Measurements from ENCODE around the gene UTP3. TPM values are rescaled to one million over a fixed set of nuclear protein-coding genes. Genes with fewer than 3 reads are reported as not detected.
A peak's percentile ranks its signal among the peaks of the same experiment; 100 is the strongest.

Gene UTP3
- total RNA-seq, 2 experiments from 2014 or later = 34.0 to 57.8 TPM

DNA sequence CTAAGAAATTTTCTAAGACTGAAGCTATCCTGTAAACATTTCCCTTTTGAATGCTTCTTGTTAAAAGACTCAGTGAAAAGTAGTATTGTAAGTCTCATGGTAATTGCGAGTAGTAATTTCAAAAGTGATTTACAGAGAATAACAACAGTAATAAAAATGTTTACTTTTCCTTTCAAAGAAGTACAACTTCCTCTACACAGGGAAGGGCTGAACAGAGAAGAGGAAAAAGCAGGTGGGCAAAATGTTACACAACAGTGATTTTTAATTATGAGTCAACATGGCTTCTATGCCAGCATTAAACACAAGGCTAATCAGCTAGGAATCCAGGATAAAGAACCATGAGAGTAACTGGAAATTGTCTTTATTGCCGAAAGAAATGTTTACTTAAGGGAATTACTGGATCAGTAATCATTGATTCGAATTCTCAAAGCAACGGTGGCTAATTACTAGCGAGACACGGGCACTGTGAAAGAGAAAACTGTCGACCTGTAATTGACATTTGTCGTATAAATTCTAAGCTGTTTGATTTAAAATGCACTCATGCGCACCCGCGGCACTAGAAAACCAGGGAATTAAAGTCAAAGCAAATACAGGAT lies 15.4 kb downstream of the UTP3 start:
- BruUV-seq (replicated peaks) = TSS peak; percentile 93
- POLR2A ChIA-PET = interaction anchor here (0.6 to 9.7 kb wide), 18 partner anchors 11 to 291 kb away, joined by 3 to 127 read pairs (median 4); partner anchors contain the start of genes JCHAIN and UTP3
- intact Hi-C loops (cut with micrococcal nuclease; ENCODE audit: unreplicated experiment) = loop anchor here (1.0 to 2.0 kb wide), 6 partner anchors 15 to 135 kb away; partner anchors contain the start of genes GRSF1 and UTP3

DNA sequence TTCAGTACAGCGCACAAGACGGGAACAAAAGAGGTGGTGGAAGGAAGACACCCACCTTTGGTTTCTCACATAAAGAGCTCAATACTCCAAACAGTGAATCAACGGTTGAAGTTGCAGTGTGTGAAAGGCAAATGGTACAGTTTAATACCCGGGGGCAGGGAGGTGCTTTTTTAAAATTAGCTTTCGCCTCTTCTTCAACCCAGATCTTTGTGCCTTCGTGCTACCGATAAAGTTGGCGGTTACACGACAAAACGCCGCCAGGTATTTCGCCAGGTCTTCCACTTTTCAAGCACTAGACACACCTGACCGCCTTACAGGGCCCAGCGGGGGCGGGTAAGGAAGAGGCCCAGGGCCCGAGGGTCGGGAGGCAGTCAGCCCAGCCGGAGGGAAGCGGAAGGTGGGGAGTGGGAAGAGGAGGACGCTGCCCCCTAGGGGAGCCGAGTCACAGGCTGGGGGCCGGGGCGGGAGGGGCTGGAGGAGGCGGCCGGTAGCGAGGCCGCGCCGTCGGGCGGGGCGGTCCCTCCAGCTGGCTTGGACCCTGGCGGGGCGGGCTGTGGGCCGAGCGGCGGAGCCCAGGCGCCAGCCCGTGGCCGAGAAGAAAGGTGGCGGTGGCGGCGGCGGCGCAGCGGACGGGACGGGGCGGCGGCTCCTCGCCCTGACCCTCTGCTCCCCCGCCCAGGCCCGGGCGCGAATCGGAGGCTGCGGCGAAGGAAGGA lies 16.0 kb downstream of the UTP3 start:
- intact Hi-C loops (cut with micrococcal nuclease; ENCODE audit: unreplicated experiment) = loop anchor here (1.0 to 2.0 kb wide), 6 partner anchors 16 to 134 kb away; partner anchors contain the start of genes GRSF1 and UTP3
- H3K36me3 ChIP-seq (ENCODE audit: insufficient read depth, low read length) = no peaks in the 10 kb centered on the region
- H3K4me1 ChIP-seq (ENCODE audit: insufficient read depth, low read length, poor library complexity, severe bottlenecking) = peaks cover 30% of the 10 kb centered on the region
- peaks cover 29% of the 10 kb centered on the region; the same call in 1 of the 2 replicates for H3K79me2 ChIP-seq (ENCODE audit: insufficient read depth, low read depth, low read length)
- BruUV-seq (replicated peaks) = no TSS peak
- peak overlapping the region; percentile 90 for H3K4me3 ChIP-seq (ENCODE audit: low read depth, low read length, poor library complexity, severe bottlenecking)
- H3K9me2 ChIP-seq (ENCODE audit: insufficient read depth, low read length) = no peaks in the 10 kb centered on the region
- no peak for TF ChIP-seq EZH2phosphoT487 (IDR thresholded peaks at IDR 0.05; ENCODE audit: borderline replicate concordance, low read depth, low read length)
- TF ChIP-seq, protein P1, sequence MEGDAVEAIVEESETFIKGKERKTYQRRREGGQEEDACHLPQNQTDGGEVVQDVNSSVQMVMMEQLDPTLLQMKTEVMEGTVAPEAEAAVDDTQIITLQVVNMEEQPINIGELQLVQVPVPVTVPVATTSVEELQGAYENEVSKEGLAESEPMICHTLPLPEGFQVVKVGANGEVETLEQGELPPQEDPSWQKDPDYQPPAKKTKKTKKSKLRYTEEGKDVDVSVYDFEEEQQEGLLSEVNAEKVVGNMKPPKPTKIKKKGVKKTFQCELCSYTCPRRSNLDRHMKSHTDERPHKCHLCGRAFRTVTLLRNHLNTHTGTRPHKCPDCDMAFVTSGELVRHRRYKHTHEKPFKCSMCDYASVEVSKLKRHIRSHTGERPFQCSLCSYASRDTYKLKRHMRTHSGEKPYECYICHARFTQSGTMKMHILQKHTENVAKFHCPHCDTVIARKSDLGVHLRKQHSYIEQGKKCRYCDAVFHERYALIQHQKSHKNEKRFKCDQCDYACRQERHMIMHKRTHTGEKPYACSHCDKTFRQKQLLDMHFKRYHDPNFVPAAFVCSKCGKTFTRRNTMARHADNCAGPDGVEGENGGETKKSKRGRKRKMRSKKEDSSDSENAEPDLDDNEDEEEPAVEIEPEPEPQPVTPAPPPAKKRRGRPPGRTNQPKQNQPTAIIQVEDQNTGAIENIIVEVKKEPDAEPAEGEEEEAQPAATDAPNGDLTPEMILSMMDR (conservative IDR thresholded peaks at IDR 0.05; ENCODE audit: low read length) = peak; percentile 71
- H2AFZ ChIP-seq (ENCODE audit: low read length) = peak overlapping the region; percentile 76
- peak overlapping the region; percentile 77 for H3K27ac ChIP-seq (ENCODE audit: low read depth, low read length, poor library complexity, severe bottlenecking)
- no peaks in the 10 kb centered on the region for H3K9me3 ChIP-seq (ENCODE audit: low read length)
- H3K4me2 ChIP-seq (ENCODE audit: low read length) = peak overlapping the region; percentile 89
- DNase-seq (ENCODE audit: low spot score) = peak; percentile 85
- ChIA-PET CTCF (ENCODE audit: unreplicated experiment) (interaction anchor here (0.6 to 3.9 kb wide), 6 partner anchors 14 to 205 kb away, joined by 3 to 18 read pairs (median 6); no protein-coding TSS in a partner anchor), POLR2A (interaction anchor here (0.6 to 9.7 kb wide), 21 partner anchors 10 to 290 kb away, joined by 3 to 127 read pairs (median 4); partner anchors contain the start of genes JCHAIN and UTP3)
- H4K20me1 ChIP-seq (ENCODE audit: insufficient read depth, low read length) = no peaks in the 10 kb centered on the region

More for the DNA sequence above, 15.4 kb downstream of the UTP3 start:
- peak overlapping the region; percentile 76 for H2AFZ ChIP-seq (ENCODE audit: low read length)
- no peaks in the 10 kb centered on the region for H3K9me2 ChIP-seq (ENCODE audit: insufficient read depth, low read length)
- peak overlapping the region; percentile 77 for H3K27ac ChIP-seq (ENCODE audit: low read depth, low read length, poor library complexity, severe bottlenecking)
- DNase-seq (ENCODE audit: low spot score) = peak; percentile 44
- no peaks in the 10 kb centered on the region for H3K9me3 ChIP-seq (ENCODE audit: low read length)
- H3K79me2 ChIP-seq (ENCODE audit: insufficient read depth, low read depth, low read length) = peaks cover 28% of the 10 kb centered on the region; the same call in 1 of the 2 replicates
- no peaks in the 10 kb centered on the region for H3K36me3 ChIP-seq (ENCODE audit: insufficient read depth, low read length)
- TF ChIP-seq, protein P1 (conservative IDR thresholded peaks at IDR 0.05; ENCODE audit: low read length) = no peak
- no peak for TF ChIP-seq EZH2phosphoT487 (IDR thresholded peaks at IDR 0.05; ENCODE audit: borderline replicate concordance, low read depth, low read length)
- peak overlapping the region; percentile 90 for H3K4me3 ChIP-seq (ENCODE audit: low read depth, low read length, poor library complexity, severe bottlenecking)
- H4K20me1 ChIP-seq (ENCODE audit: insufficient read depth, low read length) = no peaks in the 10 kb centered on the region
- CTCF ChIA-PET (ENCODE audit: unreplicated experiment) = interaction anchor here (0.8 to 3.9 kb wide), 5 partner anchors 13 to 89 kb away, joined by 4 to 18 read pairs (median 6); no protein-coding TSS in a partner anchor
- H3K4me1 ChIP-seq (ENCODE audit: insufficient read depth, low read length, poor library complexity, severe bottlenecking) = peaks cover 29% of the 10 kb centered on the region
- peak overlapping the region; percentile 89 for H3K4me2 ChIP-seq (ENCODE audit: low read length)
